Peyer's patch (tissue), 4 donors: ENCODE data around the gene HSPB6.

Source experiments
- POLR2A ChIP-seq, 2 donors: fragments of 450-650 bp; IDR thresholded peaks; one replicate each; pipeline ENCODE4 v1.5.1; 2017; ENCODE audit warnings: antibody characterized with exemption in 2 of 2, mild to moderate bottlenecking in 2 of 2, moderate library complexity in 2 of 2
- TF ChIP-seq, protein P1 (sequence below), 6 experiments: fragments of 450-650 bp in 4 of 6; fragments of 200-600 bp in 2 of 6; sonication (generic) in 1 of 6; IDR thresholded peaks; one replicate each; pipeline ENCODE4 v1.5.1; 2017 to 2019; ENCODE audit warnings: antibody characterized with exemption in 6 of 6, mild to moderate bottlenecking in 3 of 6, moderate library complexity in 1 of 6

DNA sequence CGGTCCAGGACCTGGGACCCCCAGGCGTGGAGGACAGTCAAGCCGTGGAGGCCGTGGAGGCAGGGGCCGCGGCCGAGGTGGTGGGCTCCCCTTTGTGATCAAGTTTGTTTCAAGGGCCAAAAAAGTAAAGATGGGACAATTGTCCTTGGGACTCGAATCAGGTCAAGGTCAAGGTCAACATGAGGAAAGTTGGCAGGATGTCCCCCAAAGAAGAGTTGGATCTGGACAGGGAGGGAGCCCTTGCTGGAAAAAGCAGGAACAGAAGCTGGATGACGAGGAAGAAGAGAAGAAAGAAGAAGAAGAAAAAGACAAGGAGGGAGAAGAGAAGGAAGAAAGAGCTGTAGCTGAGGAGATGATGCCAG, 36.7 kb downstream of the HSPB6 start:
- TF ChIP-seq, protein P1, sequence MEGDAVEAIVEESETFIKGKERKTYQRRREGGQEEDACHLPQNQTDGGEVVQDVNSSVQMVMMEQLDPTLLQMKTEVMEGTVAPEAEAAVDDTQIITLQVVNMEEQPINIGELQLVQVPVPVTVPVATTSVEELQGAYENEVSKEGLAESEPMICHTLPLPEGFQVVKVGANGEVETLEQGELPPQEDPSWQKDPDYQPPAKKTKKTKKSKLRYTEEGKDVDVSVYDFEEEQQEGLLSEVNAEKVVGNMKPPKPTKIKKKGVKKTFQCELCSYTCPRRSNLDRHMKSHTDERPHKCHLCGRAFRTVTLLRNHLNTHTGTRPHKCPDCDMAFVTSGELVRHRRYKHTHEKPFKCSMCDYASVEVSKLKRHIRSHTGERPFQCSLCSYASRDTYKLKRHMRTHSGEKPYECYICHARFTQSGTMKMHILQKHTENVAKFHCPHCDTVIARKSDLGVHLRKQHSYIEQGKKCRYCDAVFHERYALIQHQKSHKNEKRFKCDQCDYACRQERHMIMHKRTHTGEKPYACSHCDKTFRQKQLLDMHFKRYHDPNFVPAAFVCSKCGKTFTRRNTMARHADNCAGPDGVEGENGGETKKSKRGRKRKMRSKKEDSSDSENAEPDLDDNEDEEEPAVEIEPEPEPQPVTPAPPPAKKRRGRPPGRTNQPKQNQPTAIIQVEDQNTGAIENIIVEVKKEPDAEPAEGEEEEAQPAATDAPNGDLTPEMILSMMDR (IDR thresholded peaks at IDR 0.05), result no peak
- TF ChIP-seq POLR2A (IDR thresholded peaks at IDR 0.05), result no peak
